PFSK-1 (cell line): Measurements from ENCODE around the gene RPL9.

ENCODE experiments used
- TAF1 ChIP-seq: IDR thresholded peaks from 2 replicates; pipeline ENCODE4 v1.6.1; 2012; ENCODE audit warnings: low read length, control low read depth, borderline replicate concordance; ENCODE audit not compliant: insufficient read depth
- TF ChIP-seq, protein P1 (sequence below), 2 experiments: IDR thresholded peaks; 2 replicates each; pipeline versions ENCODE4 v1.6.1 to v1.8.0; 2011 to 2012; ENCODE audit warnings: low read depth in 2 of 2, low read length in 2 of 2, control low read depth in 1 of 2, inconsistent platforms in 1 of 2, mild to moderate bottlenecking in 1 of 2, moderate library complexity in 1 of 2; ENCODE audit not compliant: insufficient read depth in 1 of 2

- TF ChIP-seq, protein P1, sequence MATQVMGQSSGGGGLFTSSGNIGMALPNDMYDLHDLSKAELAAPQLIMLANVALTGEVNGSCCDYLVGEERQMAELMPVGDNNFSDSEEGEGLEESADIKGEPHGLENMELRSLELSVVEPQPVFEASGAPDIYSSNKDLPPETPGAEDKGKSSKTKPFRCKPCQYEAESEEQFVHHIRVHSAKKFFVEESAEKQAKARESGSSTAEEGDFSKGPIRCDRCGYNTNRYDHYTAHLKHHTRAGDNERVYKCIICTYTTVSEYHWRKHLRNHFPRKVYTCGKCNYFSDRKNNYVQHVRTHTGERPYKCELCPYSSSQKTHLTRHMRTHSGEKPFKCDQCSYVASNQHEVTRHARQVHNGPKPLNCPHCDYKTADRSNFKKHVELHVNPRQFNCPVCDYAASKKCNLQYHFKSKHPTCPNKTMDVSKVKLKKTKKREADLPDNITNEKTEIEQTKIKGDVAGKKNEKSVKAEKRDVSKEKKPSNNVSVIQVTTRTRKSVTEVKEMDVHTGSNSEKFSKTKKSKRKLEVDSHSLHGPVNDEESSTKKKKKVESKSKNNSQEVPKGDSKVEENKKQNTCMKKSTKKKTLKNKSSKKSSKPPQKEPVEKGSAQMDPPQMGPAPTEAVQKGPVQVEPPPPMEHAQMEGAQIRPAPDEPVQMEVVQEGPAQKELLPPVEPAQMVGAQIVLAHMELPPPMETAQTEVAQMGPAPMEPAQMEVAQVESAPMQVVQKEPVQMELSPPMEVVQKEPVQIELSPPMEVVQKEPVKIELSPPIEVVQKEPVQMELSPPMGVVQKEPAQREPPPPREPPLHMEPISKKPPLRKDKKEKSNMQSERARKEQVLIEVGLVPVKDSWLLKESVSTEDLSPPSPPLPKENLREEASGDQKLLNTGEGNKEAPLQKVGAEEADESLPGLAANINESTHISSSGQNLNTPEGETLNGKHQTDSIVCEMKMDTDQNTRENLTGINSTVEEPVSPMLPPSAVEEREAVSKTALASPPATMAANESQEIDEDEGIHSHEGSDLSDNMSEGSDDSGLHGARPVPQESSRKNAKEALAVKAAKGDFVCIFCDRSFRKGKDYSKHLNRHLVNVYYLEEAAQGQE (IDR thresholded peaks at IDR 0.05; ENCODE audit: insufficient read depth in 1 of 2, low read depth in 2 of 2, low read length in 2 of 2): no peak
- no peak for TF ChIP-seq TAF1
These were observed 15.7 kb downstream of the RPL9 start for GRCh38 chr4:39442998-39443397.
